Activated T-helper 17 cell treated with anti-CD3 and anti-CD28 coated beads, Interleukin-2, amount 50 U/mL, for 72 hours (primary cell): ENCODE results near the gene CFAP161. TPM values are rescaled to one million over a fixed set of nuclear protein-coding genes. Genes with fewer than 3 reads are reported as not detected.

Experiments
- ATAC-seq: fragments of 150-1000 bp; cut with Tn5 transposase; replicated peaks from 2 replicates; pipeline ENCODE4 v1.10.0; 2021; ENCODE audit warnings: mild to moderate bottlenecking, moderate library complexity
- H3K27ac Mint-ChIP-seq: one replicate; pipeline ENCODE4 v1.8.0; 2022; ENCODE audit warnings: mixed read lengths
- H3K27me3 Mint-ChIP-seq: one replicate; pipeline ENCODE4 v1.8.0; 2022; ENCODE audit warnings: mixed read lengths
- H3K36me3 Mint-ChIP-seq: one replicate; pipeline ENCODE4 v1.8.0; 2022; ENCODE audit warnings: low read depth, mild to moderate bottlenecking, mixed read lengths
- H3K4me1 Mint-ChIP-seq: one replicate; pipeline ENCODE4 v1.8.0; 2022; ENCODE audit warnings: mixed read lengths
- H3K4me3 Mint-ChIP-seq: one replicate; pipeline ENCODE4 v1.8.0; 2022; ENCODE audit warnings: mild to moderate bottlenecking, mixed read lengths
- H3K9me3 Mint-ChIP-seq: one replicate; pipeline ENCODE4 v1.8.0; 2022; ENCODE audit warnings: mixed read lengths
- total RNA-seq, 2 donors: library from RNA; stranded (reverse); gene quantifications; one replicate each; pipeline ENCODE4 v1.2.3, GENCODE V29; 2022

CFAP161 gene
- total RNA-seq, 2 donors from 2014 or later, result 0.15 TPM; not detected in 1

GRCh38 chr15:81176291-81176893 lies 42.3 kb downstream of the CFAP161 start:
- no peak for ATAC-seq
- H3K9me3 Mint-ChIP-seq, result no peaks in the 10 kb centered on the region
- H3K27me3 Mint-ChIP-seq, result peaks cover 22% of the 10 kb centered on the region
- H3K4me3 Mint-ChIP-seq, result no peak overlapping the region
- H3K4me1 Mint-ChIP-seq, result no peaks in the 10 kb centered on the region
- no peak overlapping the region for H3K27ac Mint-ChIP-seq
- H3K36me3 Mint-ChIP-seq, result no peaks in the 10 kb centered on the region

DNA sequence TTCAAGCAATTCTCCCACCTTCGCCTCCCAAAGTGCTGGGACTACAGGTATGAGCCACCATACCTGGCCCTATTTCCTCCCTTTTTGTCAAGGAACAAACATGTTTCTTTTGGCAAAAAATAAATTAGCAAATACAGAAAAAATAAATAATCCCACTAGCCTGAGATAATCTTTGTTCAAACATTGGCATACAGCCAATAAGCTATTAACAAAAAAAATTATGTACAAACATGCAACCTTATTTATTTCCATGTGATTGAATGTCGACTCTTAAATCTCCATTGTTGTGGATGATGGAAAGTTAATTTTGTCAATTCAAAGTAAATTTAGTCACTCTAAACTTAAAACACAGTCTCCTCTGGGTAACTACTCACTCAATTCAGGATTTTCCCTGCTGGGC lies 44.3 kb downstream of the CFAP161 start:
- H3K27ac Mint-ChIP-seq, result no peak overlapping the region
- no peak for ATAC-seq
- no peak overlapping the region for H3K4me3 Mint-ChIP-seq
- peaks cover 28% of the 10 kb centered on the region for H3K27me3 Mint-ChIP-seq
- no peaks in the 10 kb centered on the region for H3K4me1 Mint-ChIP-seq
- no peaks in the 10 kb centered on the region for H3K36me3 Mint-ChIP-seq
- no peaks in the 10 kb centered on the region for H3K9me3 Mint-ChIP-seq

DNA sequence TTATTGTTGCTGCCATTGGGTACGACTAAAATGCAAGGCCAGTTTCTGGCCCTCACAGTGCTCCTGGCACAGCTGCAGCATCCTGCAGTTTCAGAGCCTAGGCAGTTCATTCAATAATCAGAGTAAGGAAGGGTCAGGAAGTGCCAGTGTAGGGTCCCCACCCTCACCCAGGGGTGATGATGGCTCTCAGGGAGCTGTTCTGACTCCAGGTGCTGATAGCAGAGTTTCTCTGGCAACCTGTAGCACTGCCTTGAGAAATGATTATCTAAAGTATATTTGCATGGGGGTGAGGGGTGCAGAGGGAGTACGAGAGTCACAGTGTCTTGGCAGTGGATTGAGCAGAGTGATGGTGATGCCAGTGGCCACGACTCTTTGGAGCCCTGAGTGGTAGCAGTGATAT lies 47.1 kb downstream of the CFAP161 start:
- H3K36me3 Mint-ChIP-seq, result no peaks in the 10 kb centered on the region
- ATAC-seq, result no peak
- H3K27ac Mint-ChIP-seq, result no peak overlapping the region
- H3K4me3 Mint-ChIP-seq, result no peak overlapping the region
- peaks cover 42% of the 10 kb centered on the region for H3K27me3 Mint-ChIP-seq
- no peaks in the 10 kb centered on the region for H3K4me1 Mint-ChIP-seq
- H3K9me3 Mint-ChIP-seq, result no peaks in the 10 kb centered on the region

GRCh38 chr15:81182031-81182755 lies 48.1 kb downstream of the CFAP161 start:
- no peaks in the 10 kb centered on the region for H3K36me3 Mint-ChIP-seq

DNA sequence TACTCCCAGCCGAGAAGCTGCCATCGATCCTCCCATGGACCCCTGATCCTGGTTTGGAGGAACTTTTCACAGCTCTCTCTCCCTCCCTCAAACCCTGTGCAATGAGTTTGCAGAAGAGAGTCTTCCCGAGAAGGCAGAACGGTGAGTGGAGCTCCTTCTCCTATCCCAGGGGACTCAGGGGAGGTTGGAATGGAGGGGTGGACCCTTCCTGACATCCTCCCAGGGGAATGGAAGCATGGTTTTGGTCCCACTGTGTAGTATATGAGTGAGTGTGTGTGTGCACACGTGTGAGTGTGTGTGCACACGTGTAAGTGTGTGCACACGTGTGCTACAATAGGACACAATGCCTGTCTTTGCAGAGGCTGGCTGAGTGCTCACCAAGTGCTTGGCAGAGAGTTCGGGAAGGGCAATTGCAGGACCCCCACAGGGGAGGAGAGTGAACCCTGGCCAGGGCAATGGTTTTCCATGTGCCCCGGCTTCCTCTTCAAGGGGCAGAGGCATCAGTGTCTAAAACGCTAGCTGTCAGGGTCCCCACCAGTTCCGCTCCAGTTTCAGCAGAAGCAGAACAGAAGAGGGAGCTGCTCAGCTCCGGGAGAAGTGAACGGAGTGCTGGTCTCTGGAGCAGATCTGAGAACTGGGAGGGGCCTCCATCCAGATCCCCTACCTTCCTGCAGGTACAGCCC lies 48.8 kb downstream of the CFAP161 start:
- Mint-ChIP-seq H3K9me3 (no peaks in the 10 kb centered on the region), H3K36me3 (no peaks in the 10 kb centered on the region), H3K4me1 (no peaks in the 10 kb centered on the region), H3K4me3 (no peak overlapping the region), H3K27me3 (peaks cover 39% of the 10 kb centered on the region), H3K27ac (no peak overlapping the region)
- no peak for ATAC-seq

More at GRCh38 chr15:81182031-81182755, 48.1 kb downstream of the CFAP161 start:
- no peaks in the 10 kb centered on the region for H3K4me1 Mint-ChIP-seq
- peaks cover 39% of the 10 kb centered on the region for H3K27me3 Mint-ChIP-seq
- H3K27ac Mint-ChIP-seq, result no peak overlapping the region
- no peaks in the 10 kb centered on the region for H3K9me3 Mint-ChIP-seq
- no peak overlapping the region for H3K4me3 Mint-ChIP-seq
- ATAC-seq, result no peak

GRCh38 chr15:81183439-81183775 lies 49.3 kb downstream of the CFAP161 start:
- peaks cover 39% of the 10 kb centered on the region for H3K27me3 Mint-ChIP-seq
- H3K27ac Mint-ChIP-seq, result no peak overlapping the region
- ATAC-seq, result no peak
- no peak overlapping the region for H3K4me3 Mint-ChIP-seq
- no peaks in the 10 kb centered on the region for H3K36me3 Mint-ChIP-seq
- H3K9me3 Mint-ChIP-seq, result no peaks in the 10 kb centered on the region
- no peaks in the 10 kb centered on the region for H3K4me1 Mint-ChIP-seq

GRCh38 chr15:81184188-81184587 lies 50.1 kb downstream of the CFAP161 start:
- ATAC-seq, result no peak

DNA sequence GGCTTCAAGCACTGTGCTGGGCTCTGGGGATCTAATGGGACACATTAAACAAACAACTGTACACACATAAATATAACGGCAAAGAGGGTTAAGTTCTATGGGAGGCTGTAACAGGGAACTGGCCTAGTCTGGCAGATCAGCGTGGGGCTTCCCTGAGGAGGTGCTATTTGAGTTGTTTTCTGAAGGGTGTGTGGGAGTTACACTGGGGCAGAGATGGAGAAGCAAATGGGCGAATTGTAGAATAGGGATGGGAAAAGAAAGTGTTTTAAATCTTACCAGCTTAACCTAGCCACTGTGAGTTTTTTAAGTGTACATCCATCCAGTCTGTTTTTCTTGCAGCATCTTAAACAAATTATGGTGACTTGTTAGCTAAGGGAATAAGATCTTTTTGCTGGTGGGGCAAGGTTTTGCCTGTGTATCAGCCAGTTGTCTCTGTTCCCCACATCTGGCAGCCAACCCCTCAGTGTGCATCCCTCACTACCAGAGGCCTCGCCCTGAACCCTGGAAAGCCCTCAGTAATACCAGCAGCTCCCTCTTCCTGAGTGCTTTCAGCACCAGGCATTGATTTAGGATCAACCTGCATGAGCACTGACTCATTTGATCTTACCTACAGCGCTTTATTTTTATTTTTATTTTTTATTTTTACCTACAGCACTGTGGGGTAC lies 51.7 kb downstream of the CFAP161 start:
- Mint-ChIP-seq H3K4me1 (no peaks in the 10 kb centered on the region), H3K27me3 (peaks cover 36% of the 10 kb centered on the region), H3K27ac (no peak overlapping the region), H3K36me3 (no peaks in the 10 kb centered on the region), H3K9me3 (no peaks in the 10 kb centered on the region), H3K4me3 (no peak overlapping the region)
- no peak for ATAC-seq

More at GRCh38 chr15:81184188-81184587, 50.1 kb downstream of the CFAP161 start:
- no peak overlapping the region for H3K4me3 Mint-ChIP-seq
- no peak overlapping the region for H3K27ac Mint-ChIP-seq
- H3K9me3 Mint-ChIP-seq, result no peaks in the 10 kb centered on the region
- no peaks in the 10 kb centered on the region for H3K4me1 Mint-ChIP-seq
- H3K36me3 Mint-ChIP-seq, result no peaks in the 10 kb centered on the region
- H3K27me3 Mint-ChIP-seq, result peaks cover 39% of the 10 kb centered on the region

DNA sequence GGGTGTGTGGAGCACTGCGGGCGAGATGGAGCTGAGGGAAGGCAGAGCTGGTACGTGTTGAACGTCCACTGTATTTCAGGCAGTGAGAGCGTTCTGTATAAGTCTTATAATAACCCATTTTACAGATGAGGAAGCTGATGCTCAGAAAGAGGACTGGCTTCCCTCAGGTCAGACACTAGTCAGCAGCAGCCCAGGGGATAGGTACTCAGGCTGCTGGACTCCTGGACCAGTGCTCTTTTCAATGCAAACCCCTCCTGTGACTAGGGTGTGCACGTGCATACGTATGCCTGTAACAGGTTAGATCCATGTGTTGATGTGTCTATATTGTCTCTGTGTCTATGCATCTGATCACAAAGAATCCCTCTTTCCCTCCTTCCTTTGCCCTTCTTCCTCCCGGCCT lies 54.3 kb downstream of the CFAP161 start:
- Mint-ChIP-seq H3K4me1 (no peaks in the 10 kb centered on the region), H3K27ac (no peak overlapping the region), H3K9me3 (no peaks in the 10 kb centered on the region), H3K36me3 (no peaks in the 10 kb centered on the region), H3K4me3 (no peak overlapping the region), H3K27me3 (peaks cover 32% of the 10 kb centered on the region)
- ATAC-seq, result no peak

DNA sequence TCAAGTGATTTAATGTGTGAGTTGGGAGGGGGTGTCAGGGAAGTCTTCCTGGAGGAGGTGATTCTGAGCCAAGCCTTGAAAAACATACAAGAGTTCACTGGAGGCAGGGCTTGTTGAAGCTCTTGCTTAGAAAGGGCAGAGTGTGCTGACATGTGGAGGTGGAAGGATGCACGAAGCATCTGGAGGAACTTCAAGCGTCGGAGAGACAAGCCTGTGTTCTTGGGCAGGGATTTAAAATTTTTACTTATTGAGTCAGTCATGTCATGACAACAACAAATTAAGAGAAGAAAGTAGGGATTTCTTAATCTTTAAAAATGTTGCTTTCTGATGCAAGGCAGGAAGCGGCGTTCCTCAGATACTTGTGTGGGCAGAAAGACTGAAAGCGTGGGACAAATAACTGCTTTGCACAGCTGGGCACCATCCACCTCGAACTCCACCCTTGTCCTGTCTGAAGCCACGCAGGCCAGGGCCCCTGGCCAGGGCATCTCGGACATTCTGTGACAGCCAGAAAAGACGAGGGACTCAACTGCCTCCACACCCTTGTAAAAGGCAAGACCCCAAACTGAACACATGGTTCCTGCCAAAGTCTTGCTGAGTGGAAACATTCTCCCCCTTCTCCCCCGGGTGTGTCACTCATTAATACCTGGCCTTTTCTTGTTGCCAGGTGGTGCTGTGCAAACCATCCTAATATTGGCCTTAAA lies 55.7 kb downstream of the CFAP161 start:
- Mint-ChIP-seq H3K27ac (no peak overlapping the region), H3K9me3 (no peaks in the 10 kb centered on the region)
- ATAC-seq, result no peak

DNA sequence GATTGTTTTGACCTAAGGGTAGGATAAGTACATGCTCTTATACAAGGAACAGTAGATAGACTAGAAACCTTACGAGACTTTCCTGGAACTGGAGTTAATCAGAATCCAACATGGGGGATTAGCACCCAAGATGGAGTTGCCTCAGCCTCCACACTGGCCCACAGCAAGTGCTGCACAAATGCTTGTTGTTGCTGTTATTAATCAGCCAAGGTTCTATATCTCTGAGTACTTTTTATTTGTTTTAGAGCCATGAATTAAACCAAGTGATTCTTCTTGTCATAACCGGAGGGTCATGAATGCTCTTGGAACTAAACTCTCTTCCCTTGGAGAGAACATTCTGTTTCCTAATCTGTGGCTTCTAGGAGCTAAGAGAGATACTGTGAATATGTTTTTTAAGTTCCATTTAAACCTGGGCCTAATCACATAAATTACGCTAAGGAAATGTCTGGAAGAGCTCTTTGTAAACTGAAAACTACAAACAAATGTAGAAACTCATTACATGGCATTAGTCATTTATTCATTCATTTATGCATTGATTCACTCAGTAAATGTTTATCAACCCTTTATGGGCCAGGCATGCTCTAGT lies 56.9 kb downstream of the CFAP161 start:
- Mint-ChIP-seq H3K27ac (no peak overlapping the region), H3K4me3 (no peak overlapping the region), H3K27me3 (peaks cover 23% of the 10 kb centered on the region), H3K36me3 (no peaks in the 10 kb centered on the region), H3K4me1 (no peaks in the 10 kb centered on the region), H3K9me3 (no peaks in the 10 kb centered on the region)
- no peak for ATAC-seq

More for the DNA sequence above, 55.7 kb downstream of the CFAP161 start:
- Mint-ChIP-seq H3K4me1 (no peaks in the 10 kb centered on the region), H3K36me3 (no peaks in the 10 kb centered on the region), H3K27me3 (peaks cover 27% of the 10 kb centered on the region), H3K4me3 (no peak overlapping the region)

GRCh38 chr15:81191701-81192100 lies 57.6 kb downstream of the CFAP161 start:
- H3K9me3 Mint-ChIP-seq, result no peaks in the 10 kb centered on the region
- H3K27ac Mint-ChIP-seq, result no peak overlapping the region
- H3K36me3 Mint-ChIP-seq, result no peaks in the 10 kb centered on the region
- peaks cover 23% of the 10 kb centered on the region for H3K27me3 Mint-ChIP-seq
- H3K4me3 Mint-ChIP-seq, result no peak overlapping the region
- no peaks in the 10 kb centered on the region for H3K4me1 Mint-ChIP-seq
- no peak for ATAC-seq

GRCh38 chr15:81194723-81195122 lies 60.7 kb downstream of the CFAP161 start:
- no peak for ATAC-seq
- Mint-ChIP-seq H3K9me3 (no peaks in the 10 kb centered on the region), H3K36me3 (no peaks in the 10 kb centered on the region), H3K27me3 (peaks cover 28% of the 10 kb centered on the region), H3K4me3 (no peak overlapping the region), H3K27ac (no peak overlapping the region), H3K4me1 (no peaks in the 10 kb centered on the region)

GRCh38 chr15:81195339-81195864 lies 61.3 kb downstream of the CFAP161 start:
- Mint-ChIP-seq H3K9me3 (no peaks in the 10 kb centered on the region), H3K27me3 (peaks cover 28% of the 10 kb centered on the region), H3K27ac (no peak overlapping the region), H3K4me3 (no peak overlapping the region), H3K36me3 (no peaks in the 10 kb centered on the region), H3K4me1 (no peaks in the 10 kb centered on the region)
- ATAC-seq, result no peak
